22Rv1 (cell line): ENCODE results near the gene SPINK7.

Experiments
- ZFX ChIP-seq: fragments of 450-650 bp; IDR thresholded peaks from 2 replicates; pipeline ENCODE4 v1.6.1; 2017; ENCODE audit warnings: antibody characterized with exemption, borderline replicate concordance
- TF ChIP-seq, protein P1 (sequence below): fragments of 450-650 bp; IDR thresholded peaks from 2 replicates; pipeline ENCODE4 v1.5.1; 2017; ENCODE audit warnings: mild to moderate bottlenecking

DNA sequence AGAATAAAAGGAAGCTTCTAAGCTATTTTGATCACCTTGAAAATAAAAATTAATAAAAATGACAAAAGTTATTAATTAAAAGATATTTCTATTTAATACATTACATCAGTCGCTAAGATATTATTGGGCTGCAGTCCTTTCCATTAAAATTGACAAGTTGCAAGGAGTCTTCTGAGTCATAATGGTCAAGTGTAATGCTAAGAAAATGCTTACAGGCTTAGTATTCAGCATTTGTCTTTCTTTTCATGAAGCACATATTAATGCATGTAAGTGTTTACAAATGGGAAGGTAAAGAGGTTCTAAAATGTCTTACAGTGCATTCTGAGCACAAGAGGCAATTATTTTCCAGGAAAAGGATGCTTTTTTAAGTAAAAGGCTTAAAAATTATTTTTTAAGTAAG, 40.5 kb downstream of the SPINK7 start:
- TF ChIP-seq, protein P1, sequence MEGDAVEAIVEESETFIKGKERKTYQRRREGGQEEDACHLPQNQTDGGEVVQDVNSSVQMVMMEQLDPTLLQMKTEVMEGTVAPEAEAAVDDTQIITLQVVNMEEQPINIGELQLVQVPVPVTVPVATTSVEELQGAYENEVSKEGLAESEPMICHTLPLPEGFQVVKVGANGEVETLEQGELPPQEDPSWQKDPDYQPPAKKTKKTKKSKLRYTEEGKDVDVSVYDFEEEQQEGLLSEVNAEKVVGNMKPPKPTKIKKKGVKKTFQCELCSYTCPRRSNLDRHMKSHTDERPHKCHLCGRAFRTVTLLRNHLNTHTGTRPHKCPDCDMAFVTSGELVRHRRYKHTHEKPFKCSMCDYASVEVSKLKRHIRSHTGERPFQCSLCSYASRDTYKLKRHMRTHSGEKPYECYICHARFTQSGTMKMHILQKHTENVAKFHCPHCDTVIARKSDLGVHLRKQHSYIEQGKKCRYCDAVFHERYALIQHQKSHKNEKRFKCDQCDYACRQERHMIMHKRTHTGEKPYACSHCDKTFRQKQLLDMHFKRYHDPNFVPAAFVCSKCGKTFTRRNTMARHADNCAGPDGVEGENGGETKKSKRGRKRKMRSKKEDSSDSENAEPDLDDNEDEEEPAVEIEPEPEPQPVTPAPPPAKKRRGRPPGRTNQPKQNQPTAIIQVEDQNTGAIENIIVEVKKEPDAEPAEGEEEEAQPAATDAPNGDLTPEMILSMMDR, result no peak
- no peak for TF ChIP-seq ZFX
